A673 (cell line): ENCODE data around the gene CMIP.

Experiments
- EZH2 ChIP-seq: fragments of 200-600 bp; sonication (generic); IDR thresholded peaks from 2 replicates; pipeline ENCODE4 v1.6.1; 2017; ENCODE audit warnings: borderline replicate concordance, low read depth, mild to moderate bottlenecking, mixed read lengths, antibody characterized with exemption, low read length; ENCODE audit not compliant: poor library complexity, severe bottlenecking
- TF ChIP-seq, protein P1 (sequence below): fragments of 300-800, 200-600 bp; sonication (generic); conservative IDR thresholded peaks from 2 replicates; pipeline ENCODE4 v1.5.1; 2017; ENCODE audit warnings: low read depth, mild to moderate bottlenecking, antibody characterized with exemption, low read length, moderate library complexity, mixed read lengths

DNA sequence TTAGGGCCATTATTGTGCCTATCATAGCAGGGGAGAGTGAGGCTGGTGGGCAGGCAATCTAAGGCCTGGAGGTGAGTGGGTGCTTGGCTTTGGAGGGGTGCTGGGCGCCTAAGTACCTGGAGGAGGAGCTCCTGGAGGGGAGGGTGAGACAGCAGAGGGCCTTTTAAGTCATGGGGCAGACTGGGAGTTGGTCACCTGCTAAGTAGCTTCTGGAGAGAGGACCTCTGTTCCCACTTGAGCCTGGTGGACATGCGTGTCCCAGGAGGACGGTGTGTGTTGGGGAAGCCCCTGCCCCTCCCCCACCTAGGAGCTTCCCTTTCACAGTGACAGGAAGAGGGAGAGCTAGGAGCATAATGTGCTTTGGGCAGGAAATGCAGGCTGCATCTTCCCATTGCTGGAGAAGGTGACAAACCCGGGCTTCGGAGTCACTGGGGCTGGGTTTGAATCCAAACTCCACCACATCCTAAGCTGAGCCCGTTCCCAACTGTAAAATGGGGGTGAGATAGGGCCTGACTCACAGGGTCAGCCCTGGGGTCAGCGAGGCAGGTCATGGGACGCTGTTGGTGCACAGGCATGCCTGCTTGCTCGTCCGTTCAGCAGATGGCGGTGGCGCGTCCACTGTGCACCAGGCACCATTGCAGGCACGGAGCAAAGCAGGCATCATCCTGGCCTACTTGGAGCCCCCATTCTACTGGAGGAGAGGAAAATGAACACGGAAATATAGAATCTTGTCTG is 37.9 kb downstream of the CMIP start:
- TF ChIP-seq, protein P1, sequence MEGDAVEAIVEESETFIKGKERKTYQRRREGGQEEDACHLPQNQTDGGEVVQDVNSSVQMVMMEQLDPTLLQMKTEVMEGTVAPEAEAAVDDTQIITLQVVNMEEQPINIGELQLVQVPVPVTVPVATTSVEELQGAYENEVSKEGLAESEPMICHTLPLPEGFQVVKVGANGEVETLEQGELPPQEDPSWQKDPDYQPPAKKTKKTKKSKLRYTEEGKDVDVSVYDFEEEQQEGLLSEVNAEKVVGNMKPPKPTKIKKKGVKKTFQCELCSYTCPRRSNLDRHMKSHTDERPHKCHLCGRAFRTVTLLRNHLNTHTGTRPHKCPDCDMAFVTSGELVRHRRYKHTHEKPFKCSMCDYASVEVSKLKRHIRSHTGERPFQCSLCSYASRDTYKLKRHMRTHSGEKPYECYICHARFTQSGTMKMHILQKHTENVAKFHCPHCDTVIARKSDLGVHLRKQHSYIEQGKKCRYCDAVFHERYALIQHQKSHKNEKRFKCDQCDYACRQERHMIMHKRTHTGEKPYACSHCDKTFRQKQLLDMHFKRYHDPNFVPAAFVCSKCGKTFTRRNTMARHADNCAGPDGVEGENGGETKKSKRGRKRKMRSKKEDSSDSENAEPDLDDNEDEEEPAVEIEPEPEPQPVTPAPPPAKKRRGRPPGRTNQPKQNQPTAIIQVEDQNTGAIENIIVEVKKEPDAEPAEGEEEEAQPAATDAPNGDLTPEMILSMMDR: no peak
- no peak for TF ChIP-seq EZH2
